Measurements from ENCODE around the gene ALDH6A1. TPM values are rescaled to one million over a fixed set of nuclear protein-coding genes. Genes with fewer than 3 reads are reported as not detected.

Gene ALDH6A1
- total RNA-seq, 1 donor from 2014 or later: 17.1 TPM

DNA sequence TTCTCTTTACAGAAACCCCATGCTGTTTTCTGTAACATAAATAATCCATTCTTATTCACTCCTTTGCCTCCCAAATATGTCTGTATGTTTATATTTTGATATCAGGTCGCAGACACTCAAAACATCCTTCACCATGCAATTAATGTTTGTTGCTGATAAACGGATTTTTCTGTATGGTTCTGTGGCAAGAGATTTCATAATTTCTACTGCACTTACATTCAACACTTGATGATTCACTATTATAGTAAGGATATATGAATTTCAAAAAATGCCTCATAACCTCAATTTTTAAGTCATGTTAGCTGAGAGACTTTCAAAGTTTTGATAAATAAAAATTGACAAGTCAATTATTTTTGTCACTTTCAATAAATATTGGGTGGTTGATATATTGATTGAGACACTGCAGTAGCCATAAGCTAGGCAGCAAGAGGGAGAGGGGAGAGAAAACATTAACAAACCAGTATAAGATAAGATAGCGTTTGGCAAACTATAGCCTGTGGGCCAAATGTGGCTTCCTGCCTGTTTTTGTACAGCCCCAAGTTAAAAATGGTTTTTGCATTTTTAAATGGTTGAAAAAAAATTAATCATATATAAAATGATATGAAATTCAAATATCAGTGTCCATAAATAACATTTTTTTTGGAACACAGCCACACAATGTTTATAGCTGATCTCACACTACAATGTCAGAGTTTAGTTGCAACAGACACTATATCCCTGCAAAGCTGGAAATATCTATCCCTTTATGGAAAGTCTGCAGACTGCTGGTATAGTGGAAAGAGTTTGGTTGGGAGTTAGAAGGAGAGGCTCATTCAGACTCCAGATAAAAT, 18.3 kb downstream of the ALDH6A1 start:
- no peak for DNase-seq (ENCODE audit: low spot score)
- no peaks in the 10 kb centered on the region for H3K36me3 Mint-ChIP-seq (ENCODE audit: low read depth, unreplicated experiment)
- no peaks in the 10 kb centered on the region for H3K27me3 Mint-ChIP-seq (ENCODE audit: unreplicated experiment)
- TF ChIP-seq, protein P1, sequence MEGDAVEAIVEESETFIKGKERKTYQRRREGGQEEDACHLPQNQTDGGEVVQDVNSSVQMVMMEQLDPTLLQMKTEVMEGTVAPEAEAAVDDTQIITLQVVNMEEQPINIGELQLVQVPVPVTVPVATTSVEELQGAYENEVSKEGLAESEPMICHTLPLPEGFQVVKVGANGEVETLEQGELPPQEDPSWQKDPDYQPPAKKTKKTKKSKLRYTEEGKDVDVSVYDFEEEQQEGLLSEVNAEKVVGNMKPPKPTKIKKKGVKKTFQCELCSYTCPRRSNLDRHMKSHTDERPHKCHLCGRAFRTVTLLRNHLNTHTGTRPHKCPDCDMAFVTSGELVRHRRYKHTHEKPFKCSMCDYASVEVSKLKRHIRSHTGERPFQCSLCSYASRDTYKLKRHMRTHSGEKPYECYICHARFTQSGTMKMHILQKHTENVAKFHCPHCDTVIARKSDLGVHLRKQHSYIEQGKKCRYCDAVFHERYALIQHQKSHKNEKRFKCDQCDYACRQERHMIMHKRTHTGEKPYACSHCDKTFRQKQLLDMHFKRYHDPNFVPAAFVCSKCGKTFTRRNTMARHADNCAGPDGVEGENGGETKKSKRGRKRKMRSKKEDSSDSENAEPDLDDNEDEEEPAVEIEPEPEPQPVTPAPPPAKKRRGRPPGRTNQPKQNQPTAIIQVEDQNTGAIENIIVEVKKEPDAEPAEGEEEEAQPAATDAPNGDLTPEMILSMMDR (IDR thresholded peaks at IDR 0.05; ENCODE audit: unreplicated experiment): no peak
- H3K4me1 Mint-ChIP-seq (ENCODE audit: unreplicated experiment): peaks cover 6% of the 10 kb centered on the region
- H3K27ac Mint-ChIP-seq (ENCODE audit: unreplicated experiment): no peak overlapping the region
- H3K4me3 Mint-ChIP-seq (ENCODE audit: unreplicated experiment): no peak overlapping the region
- no peaks in the 10 kb centered on the region for H3K9me3 Mint-ChIP-seq (ENCODE audit: unreplicated experiment)

DNA sequence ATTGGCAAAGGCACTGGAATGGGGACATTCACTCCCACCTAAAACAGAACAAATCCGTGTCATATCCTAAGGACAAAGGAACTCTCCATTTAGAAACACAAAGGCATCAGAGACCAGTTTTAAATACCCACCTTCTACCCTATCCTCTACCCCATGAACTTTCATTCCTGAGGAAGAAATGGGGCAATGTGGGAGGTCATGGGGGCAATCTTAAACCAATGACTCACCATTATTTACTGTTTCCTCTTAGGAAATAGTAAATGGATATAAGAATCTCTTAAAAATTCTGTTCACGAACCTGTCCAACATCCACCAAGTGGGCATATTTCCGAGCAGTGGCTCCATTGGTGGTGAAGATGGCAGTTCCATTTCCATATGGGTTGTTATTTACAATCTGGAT, 19.4 kb downstream of the ALDH6A1 start:
- TF ChIP-seq, protein P1 (IDR thresholded peaks at IDR 0.05; ENCODE audit: unreplicated experiment): no peak
- Mint-ChIP-seq H3K4me1 (ENCODE audit: unreplicated experiment) (peaks cover 6% of the 10 kb centered on the region), H3K27ac (ENCODE audit: unreplicated experiment) (no peak overlapping the region), H3K4me3 (ENCODE audit: unreplicated experiment) (no peak overlapping the region), H3K9me3 (ENCODE audit: unreplicated experiment) (no peaks in the 10 kb centered on the region), H3K27me3 (ENCODE audit: unreplicated experiment) (no peaks in the 10 kb centered on the region), H3K36me3 (ENCODE audit: low read depth, unreplicated experiment) (no peaks in the 10 kb centered on the region)
- no peak for DNase-seq (ENCODE audit: low spot score)

DNA sequence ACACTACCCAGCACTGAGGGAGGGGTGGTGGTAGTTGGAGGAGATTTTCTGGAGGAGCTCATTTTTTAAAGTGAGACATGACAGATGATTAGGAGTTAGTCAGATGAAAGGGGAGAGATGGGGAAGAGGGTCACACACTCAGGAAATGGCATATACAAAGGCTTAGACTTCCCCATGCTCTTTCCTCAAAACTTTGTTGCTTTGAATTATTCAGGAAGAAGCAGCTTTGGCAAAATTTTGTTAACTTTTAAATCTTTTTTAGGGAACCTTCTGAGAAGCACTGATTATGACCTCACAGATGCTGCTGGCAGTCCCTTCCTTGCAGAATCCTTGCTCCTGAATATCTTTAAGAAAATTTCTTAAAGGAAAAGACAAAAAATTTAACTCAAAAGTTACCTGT, 19.8 kb downstream of the ALDH6A1 start:
- TF ChIP-seq, protein P1 (IDR thresholded peaks at IDR 0.05; ENCODE audit: unreplicated experiment): no peak
- Mint-ChIP-seq H3K27ac (ENCODE audit: unreplicated experiment) (no peak overlapping the region), H3K4me3 (ENCODE audit: unreplicated experiment) (no peak overlapping the region), H3K9me3 (ENCODE audit: unreplicated experiment) (no peaks in the 10 kb centered on the region), H3K36me3 (ENCODE audit: low read depth, unreplicated experiment) (no peaks in the 10 kb centered on the region), H3K4me1 (ENCODE audit: unreplicated experiment) (peaks cover 6% of the 10 kb centered on the region), H3K27me3 (ENCODE audit: unreplicated experiment) (no peaks in the 10 kb centered on the region)
- no peak for DNase-seq (ENCODE audit: low spot score)

DNA sequence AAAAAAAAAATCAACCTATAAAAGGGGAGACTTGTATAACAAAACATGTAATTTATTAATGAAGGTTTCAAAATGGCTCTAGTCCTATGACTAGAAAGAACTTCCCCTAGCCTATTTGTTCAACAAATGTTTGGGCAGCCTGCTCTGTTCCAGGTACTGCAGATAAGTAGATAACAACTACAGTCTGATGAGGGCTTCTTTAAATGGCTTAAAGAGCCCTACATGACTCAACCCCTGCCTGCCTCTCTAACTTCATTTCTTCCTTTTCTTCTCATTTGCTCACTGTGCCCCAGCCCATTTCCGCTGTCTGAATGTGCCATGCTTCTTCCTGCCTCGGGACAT, 21.5 kb downstream of the ALDH6A1 start:
- no peaks in the 10 kb centered on the region for H3K36me3 Mint-ChIP-seq (ENCODE audit: low read depth, unreplicated experiment)

More for the DNA sequence above, 21.5 kb downstream of the ALDH6A1 start:
- H3K27ac Mint-ChIP-seq (ENCODE audit: unreplicated experiment): no peak overlapping the region
- H3K4me3 Mint-ChIP-seq (ENCODE audit: unreplicated experiment): no peak overlapping the region
- TF ChIP-seq, protein P1 (IDR thresholded peaks at IDR 0.05; ENCODE audit: unreplicated experiment): no peak
- H3K9me3 Mint-ChIP-seq (ENCODE audit: unreplicated experiment): no peaks in the 10 kb centered on the region
- peaks cover 6% of the 10 kb centered on the region for H3K4me1 Mint-ChIP-seq (ENCODE audit: unreplicated experiment)
- DNase-seq (ENCODE audit: low spot score): no peak
- H3K27me3 Mint-ChIP-seq (ENCODE audit: unreplicated experiment): no peaks in the 10 kb centered on the region
